Stimulated activated naive CD8-positive, alpha-beta T cell treated with anti-CD3 and anti-CD28 coated beads, Interleukin-15, amount 100 ng/mL, for 72 hours (primary cell): ENCODE results near the gene RWDD1.

Experiments used
- ATAC-seq: fragments of 150-1000 bp; cut with Tn5 transposase; 2 replicates; pipeline ENCODE4 v1.10.0; 2021; ENCODE audit warnings: mild to moderate bottlenecking, moderate library complexity
- DNase-seq, 2 donors: peaks; one replicate each; pipeline ENCODE4 v3.0.0; 2021 to 2022
- H3K27ac Mint-ChIP-seq, 2 donors: one replicate each; pipeline ENCODE4 v1.8.0; 2022; ENCODE audit warnings: mild to moderate bottlenecking in 2 of 2, mixed read lengths in 2 of 2, moderate library complexity in 2 of 2
- H3K27me3 Mint-ChIP-seq: one replicate; pipeline ENCODE4 v1.8.0; 2022; ENCODE audit warnings: mixed read lengths
- H3K4me1 Mint-ChIP-seq: one replicate; pipeline ENCODE4 v1.8.0; 2022; ENCODE audit warnings: mild to moderate bottlenecking, mixed read lengths
- H3K4me3 Mint-ChIP-seq, 2 donors: one replicate each; pipeline ENCODE4 v1.8.0; 2022; ENCODE audit warnings: mild to moderate bottlenecking in 2 of 2, mixed read lengths in 2 of 2, moderate library complexity in 1 of 2
- H3K9me3 Mint-ChIP-seq, 2 donors: one replicate each; pipeline ENCODE4 v1.8.0; 2022; ENCODE audit warnings: mixed read lengths in 2 of 2

Gene RWDD1

GRCh38 chr6:116547358-116547757, 23.9 kb upstream of the RWDD1 start:
- Mint-ChIP-seq H3K4me1 (no peaks in the 10 kb centered on the region), H3K27me3 (peaks cover 20% of the 10 kb centered on the region), H3K9me3 (no peaks in the 10 kb centered on the region), H3K4me3 (no peak overlapping the region), H3K27ac (no peak overlapping the region)
- no peak for ATAC-seq
- DNase-seq, result no peak

DNA sequence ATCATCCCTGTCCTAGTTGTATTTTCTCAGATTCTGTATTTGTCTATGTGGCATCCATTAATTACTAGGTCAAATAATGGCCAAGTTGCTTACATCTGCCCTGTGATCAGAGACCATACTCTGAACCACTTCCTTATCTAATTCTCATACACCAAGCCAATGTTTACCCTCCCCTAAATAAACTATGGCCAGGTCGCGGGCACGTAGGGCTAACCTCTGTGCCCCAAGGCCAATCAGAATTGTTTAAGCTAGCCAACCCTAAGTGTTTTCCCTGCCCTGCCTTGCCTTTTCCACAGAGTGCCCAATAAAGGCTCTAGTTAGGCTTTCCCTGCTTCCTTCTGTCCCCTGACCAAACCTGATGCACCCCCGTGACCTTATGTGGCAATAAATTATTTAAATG, 20.5 kb upstream of the RWDD1 start:
- H3K9me3 Mint-ChIP-seq, result no peaks in the 10 kb centered on the region

GRCh38 chr6:116553451-116553850, 17.9 kb upstream of the RWDD1 start, which contains the start of gene CALHM4:
Gene CALHM4 (plus strand): TSS chr6:116553751. CDS start chr6:116553794, 43 bp downstream.
- Mint-ChIP-seq H3K4me3 (no peak within 1 kb of the TSS), H3K4me1 (no peaks in the 10 kb centered on the region), H3K27ac (no peak within 1 kb of the TSS), H3K27me3 (peaks cover 18% of the 10 kb centered on the region), H3K9me3 (no peaks in the 10 kb centered on the region)
- ATAC-seq (no peak), DNase-seq (no peak)

More for the DNA sequence above, 20.5 kb upstream of the RWDD1 start:
- H3K27me3 Mint-ChIP-seq, result peaks cover 18% of the 10 kb centered on the region
- H3K27ac Mint-ChIP-seq, result no peak overlapping the region
- no peak for DNase-seq
- H3K4me1 Mint-ChIP-seq, result no peaks in the 10 kb centered on the region
- ATAC-seq, result no peak
- no peak overlapping the region for H3K4me3 Mint-ChIP-seq

GRCh38 chr6:116556065-116556464, 15.2 kb upstream of the RWDD1 start:
- ATAC-seq (no peak), DNase-seq (no peak)
- Mint-ChIP-seq H3K4me3 (no peak overlapping the region), H3K27ac (no peak overlapping the region), H3K4me1 (no peaks in the 10 kb centered on the region), H3K27me3 (peaks cover 12% of the 10 kb centered on the region), H3K9me3 (no peaks in the 10 kb centered on the region)

GRCh38 chr6:116556814-116557415, 14.4 kb upstream of the RWDD1 start:
- no peak for DNase-seq
- Mint-ChIP-seq H3K4me3 (no peak overlapping the region), H3K27me3 (peaks cover 10% of the 10 kb centered on the region), H3K4me1 (no peaks in the 10 kb centered on the region), H3K9me3 (no peaks in the 10 kb centered on the region), H3K27ac (no peak overlapping the region)
- no peak for ATAC-seq

- DNase-seq (no peak), ATAC-seq (no peak)
- Mint-ChIP-seq H3K27ac (no peak overlapping the region), H3K4me3 (no peak overlapping the region), H3K27me3 (peaks cover 17% of the 10 kb centered on the region), H3K4me1 (no peaks in the 10 kb centered on the region), H3K9me3 (no peaks in the 10 kb centered on the region)
Observed at GRCh38 chr6:116557893-116558292, 13.4 kb upstream of the RWDD1 start.

DNA sequence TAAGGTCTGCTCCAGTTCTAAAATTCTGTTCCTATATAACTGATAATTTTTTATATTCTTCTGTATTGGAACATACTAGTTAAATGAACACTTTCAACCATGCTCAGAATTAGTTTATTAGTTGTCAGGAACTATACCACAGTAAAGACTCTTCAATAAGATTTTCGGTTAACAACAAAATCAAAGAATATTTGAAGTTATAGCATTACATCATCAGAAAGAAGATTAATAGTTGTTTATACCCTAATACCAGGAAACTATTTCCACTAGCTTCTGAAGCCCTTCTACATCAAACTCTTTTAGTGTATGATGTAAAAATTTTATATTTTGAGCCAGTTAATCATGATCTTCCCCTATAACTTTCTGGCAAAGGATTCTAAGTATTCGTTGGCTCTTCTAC, 11.2 kb upstream of the RWDD1 start:
- H3K27ac Mint-ChIP-seq, result no peak overlapping the region
- peaks cover 17% of the 10 kb centered on the region for H3K27me3 Mint-ChIP-seq
- no peaks in the 10 kb centered on the region for H3K9me3 Mint-ChIP-seq
- peaks cover 10% of the 10 kb centered on the region for H3K4me1 Mint-ChIP-seq
- H3K4me3 Mint-ChIP-seq, result no peak overlapping the region
- DNase-seq (no peak), ATAC-seq (no peak)

DNA sequence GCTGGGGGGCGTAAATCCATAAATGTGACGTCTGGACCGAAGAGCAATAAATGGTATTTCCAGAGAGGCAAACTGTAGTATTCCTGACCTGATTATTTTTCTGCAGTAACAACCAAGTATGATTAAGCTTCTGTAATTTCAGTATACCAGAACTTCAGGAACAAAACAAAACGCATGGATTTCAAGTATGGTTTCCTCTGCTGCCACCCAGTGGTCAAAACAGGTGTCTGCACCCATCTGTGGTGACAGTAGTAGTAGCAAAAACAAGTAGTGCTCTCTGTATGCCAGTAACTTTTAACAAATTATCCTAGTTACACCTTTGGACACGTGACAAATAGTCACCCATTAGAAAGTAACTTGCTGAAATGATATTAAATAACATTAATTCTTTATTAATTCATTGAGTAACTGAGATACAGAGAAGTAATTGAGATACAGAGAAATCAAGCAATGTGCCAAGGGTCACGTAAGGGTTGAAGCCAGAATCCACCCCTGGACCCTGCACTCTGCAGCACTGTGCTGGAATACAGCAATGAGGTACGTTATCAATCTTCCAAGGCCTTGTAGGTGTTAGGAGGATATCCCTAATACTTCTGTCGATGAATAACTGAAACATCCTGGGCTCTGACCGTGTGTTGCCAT, 9.8 kb upstream of the RWDD1 start:
- Mint-ChIP-seq H3K4me3 (no peak overlapping the region), H3K9me3 (no peaks in the 10 kb centered on the region), H3K27me3 (peaks cover 17% of the 10 kb centered on the region), H3K4me1 (peaks cover 16% of the 10 kb centered on the region), H3K27ac (no peak overlapping the region)
- peak; percentile 61 for ATAC-seq
- DNase-seq, result peak; percentile 54 to 55

GRCh38 chr6:116562019-116562403, 9.3 kb upstream of the RWDD1 start:
- Mint-ChIP-seq H3K4me1 (peaks cover 16% of the 10 kb centered on the region), H3K9me3 (no peaks in the 10 kb centered on the region), H3K4me3 (no peak overlapping the region), H3K27ac (no peak overlapping the region), H3K27me3 (peaks cover 17% of the 10 kb centered on the region)
- ATAC-seq, result no peak
- no peak for DNase-seq

- ATAC-seq, result no peak
- Mint-ChIP-seq H3K9me3 (no peaks in the 10 kb centered on the region), H3K4me3 (no peak overlapping the region), H3K4me1 (peaks cover 16% of the 10 kb centered on the region), H3K27ac (no peak overlapping the region), H3K27me3 (peaks cover 17% of the 10 kb centered on the region)
- DNase-seq, result no peak
Observed at GRCh38 chr6:116562614-116563013, 8.7 kb upstream of the RWDD1 start.

GRCh38 chr6:116563830-116564229, 7.5 kb upstream of the RWDD1 start:
- ATAC-seq, result no peak
- H3K4me3 Mint-ChIP-seq, result peak overlapping the region in 1 of 2 donors; percentile 65

DNA sequence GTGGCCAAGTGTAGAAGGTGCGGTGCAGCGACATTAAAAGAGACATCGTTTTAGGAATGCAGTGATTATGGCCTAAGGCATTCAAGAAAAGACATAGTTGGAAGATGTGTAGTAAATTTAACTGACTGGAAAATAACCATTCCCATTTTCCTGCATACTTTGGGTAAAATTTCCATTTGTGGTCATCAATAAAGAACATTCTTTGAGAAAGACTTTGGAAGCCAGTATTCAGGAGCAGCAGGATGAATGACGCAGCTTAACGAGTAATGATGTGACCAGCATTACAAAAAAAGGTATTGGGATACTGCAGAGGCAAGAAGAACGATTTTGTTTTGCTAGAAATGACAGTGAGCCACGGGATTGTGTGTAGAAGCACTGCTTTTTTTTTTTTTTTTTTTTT, 7.0 kb upstream of the RWDD1 start:
- H3K4me3 Mint-ChIP-seq, result peak overlapping the region; percentile 65 to 75
- DNase-seq, result no peak
- H3K4me1 Mint-ChIP-seq, result peaks cover 24% of the 10 kb centered on the region
- no peak overlapping the region for H3K27ac Mint-ChIP-seq
- ATAC-seq, result no peak
- H3K27me3 Mint-ChIP-seq, result peaks cover 17% of the 10 kb centered on the region
- no peaks in the 10 kb centered on the region for H3K9me3 Mint-ChIP-seq

More at GRCh38 chr6:116563830-116564229, 7.5 kb upstream of the RWDD1 start:
- Mint-ChIP-seq H3K27ac (no peak overlapping the region), H3K27me3 (peaks cover 17% of the 10 kb centered on the region), H3K9me3 (no peaks in the 10 kb centered on the region), H3K4me1 (peaks cover 19% of the 10 kb centered on the region)
- DNase-seq, result no peak

DNA sequence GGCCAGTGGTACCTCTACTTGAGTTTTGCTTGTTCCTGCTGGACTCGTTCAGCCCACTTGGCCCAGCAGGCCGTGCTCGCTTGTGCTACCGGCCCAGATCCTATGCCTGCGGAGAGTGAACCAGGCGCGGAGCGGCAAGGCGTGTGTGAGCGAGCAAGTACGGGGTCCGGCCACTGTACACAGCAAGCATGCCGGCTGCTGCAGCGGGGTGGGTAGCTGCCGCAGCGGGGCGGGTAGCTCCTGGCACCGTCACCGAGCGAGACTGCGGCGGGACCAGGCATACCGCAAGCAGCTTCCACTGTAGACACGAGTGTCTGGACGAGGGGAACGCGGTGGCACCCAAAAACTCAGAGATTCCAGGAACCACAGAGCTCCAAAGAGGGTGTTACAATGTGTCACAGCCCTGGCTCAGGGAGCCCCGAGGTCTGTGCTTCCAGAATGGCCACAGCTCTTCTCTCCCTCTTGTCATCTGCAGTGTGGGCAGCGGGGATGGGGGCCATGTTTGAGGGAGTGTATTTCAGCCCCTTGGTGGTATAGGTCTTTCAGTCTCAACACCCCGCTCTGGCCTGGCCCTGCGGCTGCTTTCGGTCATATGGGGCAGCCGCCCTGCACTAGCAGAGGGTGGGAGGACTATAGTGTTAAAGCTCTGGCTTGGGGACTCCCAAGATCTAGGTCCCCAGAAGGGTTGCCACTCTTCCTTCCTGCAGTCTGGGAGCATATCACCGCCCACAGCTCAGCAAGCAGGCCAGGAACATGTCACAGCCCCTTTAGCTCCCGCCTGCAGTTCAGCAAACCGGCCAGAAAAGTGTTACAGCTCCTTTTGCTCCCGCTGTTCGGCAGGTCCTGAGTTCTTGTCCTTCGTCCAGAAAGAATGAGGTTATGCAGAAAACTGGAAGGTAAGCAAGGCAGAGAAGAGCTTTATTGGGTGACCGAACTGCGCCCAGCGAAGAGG, 6.1 kb upstream of the RWDD1 start:
- Mint-ChIP-seq H3K27me3 (peaks cover 17% of the 10 kb centered on the region), H3K4me3 (peak overlapping the region; percentile 65 to 75), H3K4me1 (peaks cover 32% of the 10 kb centered on the region), H3K9me3 (no peaks in the 10 kb centered on the region), H3K27ac (peak overlapping the region in 1 of 2 donors; percentile 54)
- peak; percentile 72 for ATAC-seq
- DNase-seq, result peak; percentile 21 to 24

DNA sequence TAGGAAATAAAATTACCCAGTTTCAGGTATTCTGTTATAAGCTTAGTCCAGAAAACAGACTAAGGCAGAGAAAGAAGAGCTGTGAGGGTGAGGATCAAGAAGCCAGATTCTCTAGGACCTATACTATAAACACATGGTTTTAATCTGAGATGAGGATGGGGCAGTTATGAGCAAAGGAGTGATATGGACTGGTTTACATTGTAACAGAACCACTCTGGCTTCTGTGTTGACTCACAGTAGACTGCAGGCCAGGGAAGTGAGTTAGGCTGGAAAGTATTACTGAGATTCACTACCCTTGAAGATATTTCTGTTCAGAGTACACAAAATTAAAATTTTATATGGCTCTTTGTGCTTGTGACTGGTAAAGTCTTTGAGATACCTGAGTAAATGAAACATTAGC, 3.2 kb upstream of the RWDD1 start:
- Mint-ChIP-seq H3K27ac (no peak overlapping the region), H3K9me3 (no peaks in the 10 kb centered on the region), H3K4me1 (peaks cover 39% of the 10 kb centered on the region), H3K4me3 (no peak overlapping the region), H3K27me3 (peaks cover 9% of the 10 kb centered on the region)
- DNase-seq (no peak), ATAC-seq (no peak)

DNA sequence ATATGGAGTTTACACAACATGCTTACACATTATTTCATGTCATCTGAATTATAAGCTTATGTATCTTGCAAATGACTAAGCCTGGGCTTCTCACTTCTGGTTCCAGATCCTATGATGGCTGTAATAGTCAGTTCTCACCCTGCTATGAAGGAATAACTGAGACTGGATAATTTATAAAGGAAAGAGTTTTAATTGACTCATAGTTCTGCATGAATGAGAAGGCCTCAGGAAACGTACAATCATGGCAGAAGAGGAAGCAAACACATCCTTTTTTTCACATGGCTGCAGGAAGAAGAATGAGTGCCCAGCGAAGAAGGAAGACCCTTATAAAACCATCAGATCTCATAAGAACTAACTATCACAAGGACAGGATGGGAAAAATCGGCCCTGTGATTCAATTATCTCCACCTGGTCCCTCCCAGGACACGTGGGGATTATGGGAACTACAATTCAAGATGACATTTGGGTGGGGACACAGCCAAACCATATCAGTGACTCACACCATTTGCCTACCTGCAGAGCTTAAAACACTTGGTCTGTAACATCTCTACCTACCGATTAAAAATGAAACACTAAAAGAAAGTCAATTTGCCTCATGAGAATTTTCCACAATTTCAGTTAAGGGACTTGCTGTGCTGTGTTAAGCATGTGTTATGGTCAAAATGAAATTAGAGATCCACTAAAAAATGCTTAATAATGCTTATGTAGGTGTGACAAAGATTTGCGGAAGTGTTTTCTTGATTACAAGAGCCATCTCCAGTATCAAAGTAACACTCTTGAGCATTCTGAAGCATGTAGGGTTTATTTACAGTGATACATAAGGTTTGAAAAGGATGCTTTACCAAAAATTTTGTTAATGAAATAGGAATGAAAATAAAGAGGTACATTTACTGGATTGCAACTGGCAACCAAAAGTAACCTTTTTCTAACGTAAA, 2.2 kb upstream of the RWDD1 start:
- ATAC-seq (no peak), DNase-seq (no peak)
- no peaks in the 10 kb centered on the region for H3K9me3 Mint-ChIP-seq
- no peak overlapping the region for H3K27ac Mint-ChIP-seq
- H3K27me3 Mint-ChIP-seq, result peaks cover 4% of the 10 kb centered on the region
- peaks cover 47% of the 10 kb centered on the region for H3K4me1 Mint-ChIP-seq
- H3K4me3 Mint-ChIP-seq, result no peak overlapping the region
